MM.1S (cell line): ENCODE measurements around the gene PLEKHM3.

Experiments used
- DNase-seq: peaks from one replicate; pipeline ENCODE4 v3.0.0-alpha.2; 2015
- H2AFZ ChIP-seq: fragments of 300-600 bp; sonication (generic); 2 replicates; pipeline ENCODE4 v1.6.0; 2016; ENCODE audit warnings: antibody characterized with exemption, low read length
- H3F3A ChIP-seq: fragments of 300-600 bp; sonication (generic); 2 replicates; pipeline ENCODE4 v1.6.1; 2016; ENCODE audit warnings: mild to moderate bottlenecking, antibody characterized with exemption, low read length, moderate library complexity, mixed read lengths; ENCODE audit not compliant: insufficient read depth
- H3K27ac ChIP-seq: fragments of 300-600 bp; sonication (generic); 2 replicates; pipeline ENCODE4 v1.5.1; 2016; ENCODE audit warnings: mild to moderate bottlenecking, low read length
- H3K27me3 ChIP-seq: fragments of 300-600 bp; sonication (generic); replicated peaks from 2 replicates; pipeline ENCODE4 v1.6.0; 2016; ENCODE audit warnings: low read length; ENCODE audit not compliant: insufficient read depth
- H3K36me3 ChIP-seq: fragments of 300-600 bp; sonication (generic); replicated peaks from 2 replicates; pipeline ENCODE4 v1.6.1; 2016; ENCODE audit warnings: mild to moderate bottlenecking, low read length, mixed read lengths; ENCODE audit not compliant: insufficient read depth
- H3K4me1 ChIP-seq: fragments of 300-600 bp; sonication (generic); 2 replicates; pipeline ENCODE4 v1.6.1; 2016; ENCODE audit warnings: low read length, mixed read lengths
- H3K4me2 ChIP-seq: fragments of 300-600 bp; sonication (generic); 2 replicates; pipeline ENCODE4 v1.6.0; 2016; ENCODE audit warnings: low read depth, low read length
- H3K4me3 ChIP-seq: fragments of 300-600 bp; sonication (generic); 2 replicates; pipeline ENCODE4 v1.5.1; 2016; ENCODE audit warnings: low read length, mixed read lengths
- H3K79me2 ChIP-seq: fragments of 300-600 bp; sonication (generic); 2 replicates; pipeline ENCODE4 v1.6.1; 2016; ENCODE audit warnings: mixed run types, low read length, mixed read lengths
- H3K9ac ChIP-seq: fragments of 300-600 bp; sonication (generic); 2 replicates; pipeline ENCODE4 v1.6.1; 2016; ENCODE audit warnings: low read length, mixed read lengths
- H3K9me2 ChIP-seq: fragments of 300-600 bp; sonication (generic); replicated peaks from 2 replicates; pipeline ENCODE4 v1.6.1; 2016; ENCODE audit warnings: mild to moderate bottlenecking, low read length, mixed read lengths; ENCODE audit not compliant: insufficient read depth
- H3K9me3 ChIP-seq: fragments of 300-600 bp; sonication (generic); replicated peaks from 2 replicates; pipeline ENCODE4 v1.6.1; 2016; ENCODE audit warnings: mild to moderate bottlenecking, low read length, mixed read lengths; ENCODE audit not compliant: insufficient read depth
- H4K20me1 ChIP-seq: fragments of 300-600 bp; sonication (generic); 2 replicates; pipeline ENCODE4 v1.6.1; 2016; ENCODE audit warnings: mild to moderate bottlenecking, low read length, moderate library complexity, mixed read lengths; ENCODE audit not compliant: insufficient read depth
- EZH2 ChIP-seq: fragments of 300-600 bp; sonication (generic); optimal IDR thresholded peaks from 2 replicates; pipeline ENCODE3; 2017; ENCODE audit warnings: low read depth, mild to moderate bottlenecking, antibody characterized with exemption, low read length, mixed read lengths
- EZH2phosphoT487 ChIP-seq: fragments of 300-600 bp; sonication (generic); IDR thresholded peaks from 2 replicates; pipeline ENCODE4 v1.6.1; 2018; ENCODE audit warnings: antibody characterized with exemption, low read length
- TF ChIP-seq, protein P1 (sequence below): fragments of 300-600 bp; sonication (generic); IDR thresholded peaks from 2 replicates; pipeline ENCODE4 v1.5.1; 2016; ENCODE audit warnings: antibody characterized with exemption, low read length, mixed read lengths

PLEKHM3 gene

DNA sequence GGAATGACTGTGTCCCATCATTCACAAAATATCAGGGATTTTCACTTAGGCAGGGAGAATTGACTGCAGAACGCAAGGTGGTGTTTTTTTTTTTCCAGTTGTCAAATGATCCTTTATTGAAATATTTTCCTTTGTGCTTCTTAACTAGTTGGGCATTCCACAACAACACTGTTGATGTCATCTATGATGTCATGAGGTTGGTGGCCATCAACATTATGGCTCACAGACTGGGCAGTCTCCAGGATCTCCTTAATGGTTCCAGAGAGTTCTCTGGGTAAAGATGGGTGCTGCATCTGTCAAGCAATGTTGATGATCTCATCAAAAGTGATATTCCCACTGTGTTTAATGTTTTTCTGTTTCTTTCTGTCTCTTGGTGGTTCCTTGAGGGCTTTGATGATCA, 31.8 kb upstream of the PLEKHM3 start:
- no peaks in the 10 kb centered on the region for H3K9me3 ChIP-seq
- H3K27me3 ChIP-seq: no peaks in the 10 kb centered on the region
- no peak for DNase-seq
- H3K79me2 ChIP-seq: no peaks in the 10 kb centered on the region
- H3K4me2 ChIP-seq: no peak overlapping the region
- no peaks in the 10 kb centered on the region for H3K36me3 ChIP-seq
- TF ChIP-seq, protein P1, sequence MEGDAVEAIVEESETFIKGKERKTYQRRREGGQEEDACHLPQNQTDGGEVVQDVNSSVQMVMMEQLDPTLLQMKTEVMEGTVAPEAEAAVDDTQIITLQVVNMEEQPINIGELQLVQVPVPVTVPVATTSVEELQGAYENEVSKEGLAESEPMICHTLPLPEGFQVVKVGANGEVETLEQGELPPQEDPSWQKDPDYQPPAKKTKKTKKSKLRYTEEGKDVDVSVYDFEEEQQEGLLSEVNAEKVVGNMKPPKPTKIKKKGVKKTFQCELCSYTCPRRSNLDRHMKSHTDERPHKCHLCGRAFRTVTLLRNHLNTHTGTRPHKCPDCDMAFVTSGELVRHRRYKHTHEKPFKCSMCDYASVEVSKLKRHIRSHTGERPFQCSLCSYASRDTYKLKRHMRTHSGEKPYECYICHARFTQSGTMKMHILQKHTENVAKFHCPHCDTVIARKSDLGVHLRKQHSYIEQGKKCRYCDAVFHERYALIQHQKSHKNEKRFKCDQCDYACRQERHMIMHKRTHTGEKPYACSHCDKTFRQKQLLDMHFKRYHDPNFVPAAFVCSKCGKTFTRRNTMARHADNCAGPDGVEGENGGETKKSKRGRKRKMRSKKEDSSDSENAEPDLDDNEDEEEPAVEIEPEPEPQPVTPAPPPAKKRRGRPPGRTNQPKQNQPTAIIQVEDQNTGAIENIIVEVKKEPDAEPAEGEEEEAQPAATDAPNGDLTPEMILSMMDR: no peak
- TF ChIP-seq EZH2: no peak
- TF ChIP-seq EZH2phosphoT487: no peak
- H3K27ac ChIP-seq: no peak overlapping the region
- H3K4me3 ChIP-seq: no peak overlapping the region
- no peak overlapping the region for H2AFZ ChIP-seq
- H3F3A ChIP-seq: no peaks in the 10 kb centered on the region
- no peaks in the 10 kb centered on the region for H4K20me1 ChIP-seq
- H3K9ac ChIP-seq: no peak overlapping the region
- no peaks in the 10 kb centered on the region for H3K4me1 ChIP-seq
- H3K9me2 ChIP-seq: no peaks in the 10 kb centered on the region

DNA sequence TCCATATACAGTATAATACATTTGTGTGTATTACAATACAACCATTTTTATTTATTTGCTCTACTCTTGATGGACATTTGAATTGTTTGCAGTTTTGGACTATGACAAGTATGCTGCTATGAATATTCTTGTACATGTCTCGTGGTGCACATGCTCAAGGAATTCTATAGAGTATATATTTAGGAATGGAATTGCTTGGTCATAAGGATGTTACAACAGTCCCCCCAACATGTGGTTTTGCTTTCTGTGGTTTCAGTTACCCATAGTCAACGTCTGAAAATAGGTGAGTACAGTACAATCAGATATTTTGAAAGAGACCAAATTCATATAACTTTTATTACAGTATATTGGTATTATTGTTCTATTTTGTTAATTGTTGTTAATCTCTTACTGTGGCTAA, 24.1 kb upstream of the PLEKHM3 start:
- Histone ChIP-seq H3K27ac (no peak overlapping the region), H3F3A (no peaks in the 10 kb centered on the region), H3K79me2 (no peaks in the 10 kb centered on the region), H3K9ac (no peak overlapping the region), H3K9me3 (no peaks in the 10 kb centered on the region), H3K36me3 (no peaks in the 10 kb centered on the region), H3K9me2 (no peaks in the 10 kb centered on the region), H3K27me3 (no peaks in the 10 kb centered on the region), H3K4me3 (no peak overlapping the region), H3K4me1 (no peaks in the 10 kb centered on the region), H4K20me1 (no peaks in the 10 kb centered on the region), H3K4me2 (no peak overlapping the region), H2AFZ (no peak overlapping the region)
- no peak for TF ChIP-seq EZH2phosphoT487
- TF ChIP-seq, protein P1: no peak
- TF ChIP-seq EZH2: no peak
- DNase-seq: no peak

DNA sequence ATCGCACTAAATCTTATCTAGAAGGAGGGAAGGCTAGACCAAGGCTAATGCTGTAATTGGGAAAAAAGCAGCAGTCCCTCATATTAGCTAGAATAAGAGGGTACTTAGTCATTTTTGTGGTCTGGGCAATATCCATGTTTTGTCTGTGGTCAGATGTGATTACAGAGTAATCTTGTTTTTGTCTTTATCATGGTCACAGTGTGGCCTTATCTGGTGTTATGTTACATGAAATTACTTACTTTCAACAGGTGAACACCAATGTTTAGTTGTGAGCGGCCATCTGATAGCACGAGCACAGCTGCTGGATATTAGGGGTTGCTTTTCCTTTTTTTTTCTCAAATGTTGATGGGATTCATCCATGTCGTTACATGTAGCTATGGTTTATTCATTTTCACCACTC, 23.7 kb upstream of the PLEKHM3 start:
- DNase-seq: no peak
- no peaks in the 10 kb centered on the region for H3K4me1 ChIP-seq
- no peak for TF ChIP-seq EZH2phosphoT487
- TF ChIP-seq, protein P1: no peak
- TF ChIP-seq EZH2: no peak

DNA sequence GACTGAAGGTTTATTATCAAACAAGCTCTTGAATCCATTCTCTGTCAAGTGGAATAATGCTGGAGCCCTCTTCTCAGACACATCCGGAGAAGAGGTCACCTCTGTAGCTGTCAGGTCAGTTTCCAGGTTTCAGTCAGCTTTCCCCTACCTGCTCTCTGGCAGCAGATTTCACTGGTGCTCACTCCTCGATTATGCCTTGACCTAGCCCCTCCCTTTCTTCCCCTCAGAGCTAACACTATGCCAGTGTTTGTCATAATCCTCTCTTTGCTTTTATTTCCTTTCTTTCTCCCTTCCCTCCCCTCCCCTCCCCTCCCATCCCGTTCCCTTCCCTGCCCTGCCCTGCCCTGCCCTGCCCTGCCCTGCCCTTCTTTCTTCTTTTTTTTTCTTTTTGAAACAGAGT, 22.5 kb upstream of the PLEKHM3 start:
- DNase-seq: no peak
- no peak overlapping the region for H2AFZ ChIP-seq
- no peak overlapping the region for H3K4me3 ChIP-seq

More for the DNA sequence above, 23.7 kb upstream of the PLEKHM3 start:
- Histone ChIP-seq H3K79me2 (no peaks in the 10 kb centered on the region), H3K9me2 (no peaks in the 10 kb centered on the region), H3K27ac (no peak overlapping the region), H3K4me2 (no peak overlapping the region), H3K4me3 (no peak overlapping the region), H3K36me3 (no peaks in the 10 kb centered on the region), H2AFZ (no peak overlapping the region), H3F3A (no peaks in the 10 kb centered on the region), H3K9me3 (no peaks in the 10 kb centered on the region), H3K9ac (no peak overlapping the region), H4K20me1 (no peaks in the 10 kb centered on the region), H3K27me3 (no peaks in the 10 kb centered on the region)

More for the DNA sequence above, 22.5 kb upstream of the PLEKHM3 start:
- no peak overlapping the region for H3K27ac ChIP-seq
- H3K27me3 ChIP-seq: no peaks in the 10 kb centered on the region
- no peaks in the 10 kb centered on the region for H3K36me3 ChIP-seq
- H4K20me1 ChIP-seq: no peaks in the 10 kb centered on the region
- H3F3A ChIP-seq: no peaks in the 10 kb centered on the region
- no peak overlapping the region for H3K4me2 ChIP-seq
- no peak for TF ChIP-seq EZH2phosphoT487
- no peak for TF ChIP-seq EZH2
- TF ChIP-seq, protein P1: no peak
- H3K4me1 ChIP-seq: no peaks in the 10 kb centered on the region
- no peaks in the 10 kb centered on the region for H3K9me3 ChIP-seq
- no peaks in the 10 kb centered on the region for H3K9me2 ChIP-seq
- no peak overlapping the region for H3K9ac ChIP-seq
- H3K79me2 ChIP-seq: no peaks in the 10 kb centered on the region
